Measurements from ENCODE around the gene SLX4IP. TPM values are rescaled to one million over a fixed set of nuclear protein-coding genes. Genes with fewer than 3 reads are reported as not detected.
A peak's percentile ranks its signal among the peaks of the same experiment; 100 is the strongest.

The SLX4IP gene
- total and polyA plus RNA-seq, 4 donors = 1.2 to 9.5 (median 4.3) TPM

GRCh38 chr20:10408108-10408813 lies 26.8 kb upstream of the SLX4IP start:
- Histone ChIP-seq H3K9ac (ENCODE audit: insufficient read depth in 1 of 2, low read length in 2 of 2) (no peak overlapping the region), H3K4me3 (no peak overlapping the region), H3K4me1 (ENCODE audit: control insufficient read depth in 5 of 5, insufficient read depth in 5 of 5, low read length in 5 of 5) (no peaks in the 10 kb centered on the region), H3K36me3 (ENCODE audit: control insufficient read depth in 4 of 4, insufficient read depth in 4 of 4, low read length in 4 of 4) (peaks cover 2 to 9% (median 5%) of the 10 kb centered on the region in 4 donors), H3K27me3 (ENCODE audit: control insufficient read depth in 3 of 3, insufficient read depth in 3 of 3, low read length in 2 of 3) (no peaks in the 10 kb centered on the region), H3K9me3 (ENCODE audit: control insufficient read depth in 4 of 4, insufficient read depth in 3 of 4, low read length in 3 of 4) (no peaks in the 10 kb centered on the region), H3K27ac (ENCODE audit: low read depth in 1 of 2, low read length in 1 of 2) (no peak overlapping the region)
- no peak for ATAC-seq (ENCODE audit: insufficient read depth, low FRiP score)
- no peak for TF ChIP-seq CTCF (IDR thresholded peaks at IDR 0.05; ENCODE audit: control extremely low read depth, extremely low read depth)
- DNase-seq = no peak
- WGBS, 2 donors = 96 to 97% methylated on average over 2 of the region's 2 CpGs

GRCh38 chr20:10411673-10412072 lies 23.4 kb upstream of the SLX4IP start:
- no peak for TF ChIP-seq CTCF (IDR thresholded peaks at IDR 0.05; ENCODE audit: control extremely low read depth, extremely low read depth)
- ATAC-seq (ENCODE audit: insufficient read depth, low FRiP score) = no peak
- H3K36me3 ChIP-seq (ENCODE audit: control insufficient read depth in 4 of 4, insufficient read depth in 4 of 4, low read length in 4 of 4) = peaks cover 0 to 3% (median 0%) of the 10 kb centered on the region in 4 donors
- no peaks in the 10 kb centered on the region for H3K9me3 ChIP-seq (ENCODE audit: control insufficient read depth in 4 of 4, insufficient read depth in 3 of 4, low read length in 3 of 4)
- H3K27me3 ChIP-seq (ENCODE audit: control insufficient read depth in 3 of 3, insufficient read depth in 3 of 3, low read length in 2 of 3) = no peaks in the 10 kb centered on the region
- H3K9ac ChIP-seq (ENCODE audit: insufficient read depth in 1 of 2, low read length in 2 of 2) = no peak overlapping the region
- 89 to 95% methylated on average over 1 of the region's 1 CpG for WGBS, 2 donors
- peaks cover 0 to 10% (median 0%) of the 10 kb centered on the region in 5 donors for H3K4me1 ChIP-seq (ENCODE audit: control insufficient read depth in 5 of 5, insufficient read depth in 5 of 5, low read length in 5 of 5)
- no peak overlapping the region for H3K27ac ChIP-seq (ENCODE audit: low read depth in 1 of 2, low read length in 1 of 2)
- H3K4me3 ChIP-seq = no peak overlapping the region
- no peak for DNase-seq

- no peaks in the 10 kb centered on the region for H3K9me3 ChIP-seq (ENCODE audit: control insufficient read depth in 4 of 4, insufficient read depth in 3 of 4, low read length in 3 of 4)
- H3K4me3 ChIP-seq = no peak overlapping the region
- no peak overlapping the region for H3K27ac ChIP-seq (ENCODE audit: low read depth in 1 of 2, low read length in 1 of 2)
- no peaks in the 10 kb centered on the region for H3K27me3 ChIP-seq (ENCODE audit: control insufficient read depth in 3 of 3, insufficient read depth in 3 of 3, low read length in 2 of 3)
- no peak for ATAC-seq (ENCODE audit: insufficient read depth, low FRiP score)
- peaks cover 0 to 6% (median 0%) of the 10 kb centered on the region in 4 donors for H3K36me3 ChIP-seq (ENCODE audit: control insufficient read depth in 4 of 4, insufficient read depth in 4 of 4, low read length in 4 of 4)
- DNase-seq = peak in 2 of 3 donors; percentile 26 to 32
- 84 to 86% methylated on average over 5 of the region's 5 CpGs for WGBS, 2 donors
- peaks cover 0 to 10% (median 0%) of the 10 kb centered on the region in 5 donors for H3K4me1 ChIP-seq (ENCODE audit: control insufficient read depth in 5 of 5, insufficient read depth in 5 of 5, low read length in 5 of 5)
- no peak for TF ChIP-seq CTCF (IDR thresholded peaks at IDR 0.05; ENCODE audit: control extremely low read depth, extremely low read depth)
- no peak overlapping the region for H3K9ac ChIP-seq (ENCODE audit: insufficient read depth in 1 of 2, low read length in 2 of 2)
Observed at GRCh38 chr20:10412591-10413408, 22.3 kb upstream of the SLX4IP start.
